ENCODE measurements around the gene CEP95.

The CEP95 gene

GRCh38 chr17:64546716-64547115 is 39.9 kb downstream of the CEP95 start:
- DNase-seq (ENCODE audit: insufficient read length, low spot score) (no peak), FAIRE-seq (no peak)
- no peak for TF ChIP-seq SPI1 (IDR thresholded peaks at IDR 0.05; ENCODE audit: low read depth, low read length)
- TF ChIP-seq TAF1 (IDR thresholded peaks at IDR 0.05; ENCODE audit: low read depth, low read length): no peak
- TF ChIP-seq POU2F2 (IDR thresholded peaks at IDR 0.05; ENCODE audit: low read depth, low read length): no peak
- no peak for TF ChIP-seq POLR2A (IDR thresholded peaks at IDR 0.05; ENCODE audit: low read depth, low read length)
- no peak for TF ChIP-seq POLR2AphosphoS5 (IDR thresholded peaks at IDR 0.05; ENCODE audit: low read depth, low read length)
- TF ChIP-seq PAX5 (IDR thresholded peaks at IDR 0.05; ENCODE audit: insufficient read depth, low read length, severe bottlenecking): no peak

GRCh38 chr17:64547319-64547718 is 40.5 kb downstream of the CEP95 start:
- TF ChIP-seq TAF1 (IDR thresholded peaks at IDR 0.05; ENCODE audit: low read depth, low read length): no peak
- TF ChIP-seq POLR2AphosphoS5 (IDR thresholded peaks at IDR 0.05; ENCODE audit: low read depth, low read length): no peak
- TF ChIP-seq POLR2A (IDR thresholded peaks at IDR 0.05; ENCODE audit: low read depth, low read length): no peak
- no peak for DNase-seq (ENCODE audit: insufficient read length, low spot score)
- FAIRE-seq: no peak

- no peak for FAIRE-seq
- no peak for DNase-seq (ENCODE audit: insufficient read length, low spot score)
- TF ChIP-seq PAX5 (IDR thresholded peaks at IDR 0.05; ENCODE audit: insufficient read depth, low read length, severe bottlenecking) (no peak), POLR2A (IDR thresholded peaks at IDR 0.05; ENCODE audit: low read depth, low read length) (no peak), SPI1 (IDR thresholded peaks at IDR 0.05; ENCODE audit: low read depth, low read length) (no peak), TAF1 (IDR thresholded peaks at IDR 0.05; ENCODE audit: low read depth, low read length) (no peak), POLR2AphosphoS5 (IDR thresholded peaks at IDR 0.05; ENCODE audit: low read depth, low read length) (no peak), POU2F2 (IDR thresholded peaks at IDR 0.05; ENCODE audit: low read depth, low read length) (no peak)
Measured at GRCh38 chr17:64551461-64551860, 44.7 kb downstream of the CEP95 start.

GRCh38 chr17:64554028-64554637 is 47.4 kb downstream of the CEP95 start:
- DNase-seq (ENCODE audit: insufficient read length, low spot score): no peak
- no peak for TF ChIP-seq TAF1 (IDR thresholded peaks at IDR 0.05; ENCODE audit: low read depth, low read length)
- TF ChIP-seq PAX5 (IDR thresholded peaks at IDR 0.05; ENCODE audit: insufficient read depth, low read length, severe bottlenecking): no peak
- TF ChIP-seq POLR2AphosphoS5 (IDR thresholded peaks at IDR 0.05; ENCODE audit: low read depth, low read length): no peak
- TF ChIP-seq POU2F2 (IDR thresholded peaks at IDR 0.05; ENCODE audit: low read depth, low read length): no peak
- no peak for TF ChIP-seq SPI1 (IDR thresholded peaks at IDR 0.05; ENCODE audit: low read depth, low read length)
- TF ChIP-seq POLR2A (IDR thresholded peaks at IDR 0.05; ENCODE audit: low read depth, low read length): no peak
- no peak for FAIRE-seq

- FAIRE-seq (no peak), DNase-seq (ENCODE audit: insufficient read length, low spot score) (no peak)
- no peak for TF ChIP-seq POU2F2 (IDR thresholded peaks at IDR 0.05; ENCODE audit: low read depth, low read length)
Measured at GRCh38 chr17:64555281-64555680, 48.5 kb downstream of the CEP95 start.

GRCh38 chr17:64564098-64564497 is 57.3 kb downstream of the CEP95 start:
- FAIRE-seq (no peak), DNase-seq (ENCODE audit: insufficient read length, low spot score) (no peak)
- TF ChIP-seq PAX5 (IDR thresholded peaks at IDR 0.05; ENCODE audit: insufficient read depth, low read length, severe bottlenecking) (no peak), POU2F2 (IDR thresholded peaks at IDR 0.05; ENCODE audit: low read depth, low read length) (no peak), POLR2AphosphoS5 (IDR thresholded peaks at IDR 0.05; ENCODE audit: low read depth, low read length) (no peak), TAF1 (IDR thresholded peaks at IDR 0.05; ENCODE audit: low read depth, low read length) (no peak), POLR2A (IDR thresholded peaks at IDR 0.05; ENCODE audit: low read depth, low read length) (no peak), SPI1 (IDR thresholded peaks at IDR 0.05; ENCODE audit: low read depth, low read length) (no peak)

GRCh38 chr17:64565563-64565962 is 58.8 kb downstream of the CEP95 start:
- no peak for DNase-seq (ENCODE audit: insufficient read length, low spot score)
- TF ChIP-seq POLR2AphosphoS5 (IDR thresholded peaks at IDR 0.05; ENCODE audit: low read depth, low read length) (no peak), POU2F2 (IDR thresholded peaks at IDR 0.05; ENCODE audit: low read depth, low read length) (no peak), SPI1 (IDR thresholded peaks at IDR 0.05; ENCODE audit: low read depth, low read length) (no peak), TAF1 (IDR thresholded peaks at IDR 0.05; ENCODE audit: low read depth, low read length) (no peak), PAX5 (IDR thresholded peaks at IDR 0.05; ENCODE audit: insufficient read depth, low read length, severe bottlenecking) (no peak), POLR2A (IDR thresholded peaks at IDR 0.05; ENCODE audit: low read depth, low read length) (no peak)
- FAIRE-seq: no peak

GRCh38 chr17:64571746-64572145 is 65.0 kb downstream of the CEP95 start:
- no peak for TF ChIP-seq TAF1 (IDR thresholded peaks at IDR 0.05; ENCODE audit: low read depth, low read length)
- FAIRE-seq: no peak

GRCh38 chr17:64572682-64573154 is 65.9 kb downstream of the CEP95 start:
- DNase-seq (ENCODE audit: insufficient read length, low spot score) (no peak), FAIRE-seq (no peak)
- TF ChIP-seq POU2F2 (IDR thresholded peaks at IDR 0.05; ENCODE audit: low read depth, low read length) (no peak), TAF1 (IDR thresholded peaks at IDR 0.05; ENCODE audit: low read depth, low read length) (no peak), POLR2AphosphoS5 (IDR thresholded peaks at IDR 0.05; ENCODE audit: low read depth, low read length) (no peak), POLR2A (IDR thresholded peaks at IDR 0.05; ENCODE audit: low read depth, low read length) (no peak), PAX5 (IDR thresholded peaks at IDR 0.05; ENCODE audit: insufficient read depth, low read length, severe bottlenecking) (no peak), SPI1 (IDR thresholded peaks at IDR 0.05; ENCODE audit: low read depth, low read length) (no peak)

More at GRCh38 chr17:64571746-64572145, 65.0 kb downstream of the CEP95 start:
- no peak for DNase-seq (ENCODE audit: insufficient read length, low spot score)

GRCh38 chr17:64573214-64573613 is 66.4 kb downstream of the CEP95 start:
- TF ChIP-seq SPI1 (IDR thresholded peaks at IDR 0.05; ENCODE audit: low read depth, low read length): no peak
- no peak for TF ChIP-seq PAX5 (IDR thresholded peaks at IDR 0.05; ENCODE audit: insufficient read depth, low read length, severe bottlenecking)
- no peak for TF ChIP-seq POLR2AphosphoS5 (IDR thresholded peaks at IDR 0.05; ENCODE audit: low read depth, low read length)
- no peak for TF ChIP-seq POU2F2 (IDR thresholded peaks at IDR 0.05; ENCODE audit: low read depth, low read length)
- TF ChIP-seq POLR2A (IDR thresholded peaks at IDR 0.05; ENCODE audit: low read depth, low read length): no peak
- TF ChIP-seq TAF1 (IDR thresholded peaks at IDR 0.05; ENCODE audit: low read depth, low read length): no peak
- no peak for DNase-seq (ENCODE audit: insufficient read length, low spot score)
- no peak for FAIRE-seq
